ENCODE data around the gene SIRT3. TPM values are rescaled to one million over a fixed set of nuclear protein-coding genes. Genes with fewer than 3 reads are reported as not detected.

SIRT3 gene
- polyA plus RNA-seq, 1 donor (not counting 4 experiments of a cell fraction or from before 2014, with no cell fraction given) = 12.6 TPM

DNA sequence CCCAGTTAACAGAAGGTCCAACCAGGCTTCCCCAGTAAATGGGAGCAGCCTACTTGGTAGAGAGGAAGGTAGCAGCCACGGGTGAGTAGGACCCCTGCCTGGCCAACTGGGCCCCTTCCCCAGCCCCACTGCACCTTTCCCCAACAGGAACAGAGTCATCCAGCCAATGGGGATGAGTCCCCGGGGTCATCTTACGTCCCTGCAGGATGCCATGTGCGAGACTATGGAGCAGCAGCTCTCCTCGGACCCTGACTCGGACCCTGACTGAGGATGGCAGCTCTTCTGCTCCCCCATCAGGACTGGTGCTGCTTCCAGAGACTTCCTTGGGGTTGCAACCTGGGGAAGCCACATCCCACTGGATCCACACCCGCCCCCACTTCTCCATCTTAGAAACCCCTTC is 22.1 kb downstream of the SIRT3 start:
- peaks cover 21% of the 10 kb centered on the region for H3K4me1 ChIP-seq (ENCODE audit: control insufficient read depth, extremely low read depth, insufficient read depth, low read length)
- peaks cover 38% of the 10 kb centered on the region for H3K79me2 ChIP-seq (ENCODE audit: control insufficient read depth, insufficient read depth, low read length)
- FAIRE-seq (no peak), DNase-seq (ENCODE audit: low read depth, low spot score) (no peak)
- H3K27me3 ChIP-seq (ENCODE audit: control insufficient read depth, extremely low read depth, insufficient read depth, low read length) = no peaks in the 10 kb centered on the region
- no peak for TF ChIP-seq EZH2 (IDR thresholded peaks at IDR 0.05; ENCODE audit: low read length)
- no peak overlapping the region for H3K4me2 ChIP-seq (ENCODE audit: control insufficient read depth, extremely low read depth, insufficient read depth, low read depth, low read length)
- H4K20me1 ChIP-seq (ENCODE audit: control insufficient read depth, extremely low read depth, insufficient read depth, low read length) = peaks cover 3% of the 10 kb centered on the region
- no peak overlapping the region for H3K27ac ChIP-seq (ENCODE audit: control insufficient read depth, insufficient read depth, low read length)
- no peak overlapping the region for H3K9ac ChIP-seq (ENCODE audit: control insufficient read depth, extremely low read depth, insufficient read depth, low read length)
- no peak overlapping the region for H3K4me3 ChIP-seq (ENCODE audit: control insufficient read depth in 2 of 3, extremely low read depth in 1 of 3, insufficient read depth in 2 of 3, low read depth in 1 of 3, low read length in 3 of 3)
- no peak overlapping the region for H2AFZ ChIP-seq (ENCODE audit: control insufficient read depth, low read length)
- dilution Hi-C loops (cut with MboI; ENCODE audit: extremely low pct_ligation_motif_present, low sequenced_read_pairs) = no loop called here
- H3K9me3 ChIP-seq (ENCODE audit: control insufficient read depth, low read depth, low read length) = no peaks in the 10 kb centered on the region
- H3K36me3 ChIP-seq (ENCODE audit: control insufficient read depth in 2 of 2, extremely low read depth in 1 of 2, insufficient read depth in 2 of 2, low read length in 2 of 2) = peaks cover 40 to 64% of the 10 kb centered on the region in 2 experiments
- no peaks in the 10 kb centered on the region for H3K9me1 ChIP-seq (ENCODE audit: control insufficient read depth, extremely low read depth, insufficient read depth, low read length)

DNA sequence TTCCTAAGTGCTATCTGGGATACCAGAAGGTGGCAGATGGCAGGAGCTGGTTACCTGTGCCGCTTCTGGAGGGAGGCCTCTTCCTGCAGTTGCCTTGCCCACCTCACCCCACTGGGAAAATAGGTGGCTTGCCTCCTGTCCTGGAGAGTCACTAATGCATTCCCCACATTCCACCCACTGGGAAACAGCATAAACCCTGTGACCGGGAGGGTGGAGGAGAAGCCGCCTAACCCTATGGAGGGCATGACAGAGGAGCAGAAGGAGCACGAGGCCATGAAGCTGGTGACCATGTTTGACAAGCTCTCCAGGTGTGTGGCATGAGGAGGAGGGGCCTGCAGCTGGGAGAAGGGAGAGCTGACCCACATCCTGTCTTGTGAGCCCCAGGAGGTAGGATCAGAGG is 23.0 kb downstream of the SIRT3 start:
- FAIRE-seq (no peak), DNase-seq (ENCODE audit: low read depth, low spot score) (no peak)
- Histone ChIP-seq H3K9me1 (ENCODE audit: control insufficient read depth, extremely low read depth, insufficient read depth, low read length) (no peaks in the 10 kb centered on the region), H3K79me2 (ENCODE audit: control insufficient read depth, insufficient read depth, low read length) (peaks cover 43% of the 10 kb centered on the region), H3K4me3 (ENCODE audit: control insufficient read depth in 2 of 3, extremely low read depth in 1 of 3, insufficient read depth in 2 of 3, low read depth in 1 of 3, low read length in 3 of 3) (no peak overlapping the region), H3K36me3 (ENCODE audit: control insufficient read depth in 2 of 2, extremely low read depth in 1 of 2, insufficient read depth in 2 of 2, low read length in 2 of 2) (peaks cover 38 to 64% of the 10 kb centered on the region in 2 experiments), H2AFZ (ENCODE audit: control insufficient read depth, low read length) (no peak overlapping the region), H3K9ac (ENCODE audit: control insufficient read depth, extremely low read depth, insufficient read depth, low read length) (no peak overlapping the region), H3K9me3 (ENCODE audit: control insufficient read depth, low read depth, low read length) (no peaks in the 10 kb centered on the region), H3K4me1 (ENCODE audit: control insufficient read depth, extremely low read depth, insufficient read depth, low read length) (peaks cover 21% of the 10 kb centered on the region), H4K20me1 (ENCODE audit: control insufficient read depth, extremely low read depth, insufficient read depth, low read length) (peaks cover 3% of the 10 kb centered on the region), H3K27ac (ENCODE audit: control insufficient read depth, insufficient read depth, low read length) (no peak overlapping the region), H3K27me3 (ENCODE audit: control insufficient read depth, extremely low read depth, insufficient read depth, low read length) (no peaks in the 10 kb centered on the region), H3K4me2 (ENCODE audit: control insufficient read depth, extremely low read depth, insufficient read depth, low read depth, low read length) (no peak overlapping the region)
- TF ChIP-seq, protein P1, sequence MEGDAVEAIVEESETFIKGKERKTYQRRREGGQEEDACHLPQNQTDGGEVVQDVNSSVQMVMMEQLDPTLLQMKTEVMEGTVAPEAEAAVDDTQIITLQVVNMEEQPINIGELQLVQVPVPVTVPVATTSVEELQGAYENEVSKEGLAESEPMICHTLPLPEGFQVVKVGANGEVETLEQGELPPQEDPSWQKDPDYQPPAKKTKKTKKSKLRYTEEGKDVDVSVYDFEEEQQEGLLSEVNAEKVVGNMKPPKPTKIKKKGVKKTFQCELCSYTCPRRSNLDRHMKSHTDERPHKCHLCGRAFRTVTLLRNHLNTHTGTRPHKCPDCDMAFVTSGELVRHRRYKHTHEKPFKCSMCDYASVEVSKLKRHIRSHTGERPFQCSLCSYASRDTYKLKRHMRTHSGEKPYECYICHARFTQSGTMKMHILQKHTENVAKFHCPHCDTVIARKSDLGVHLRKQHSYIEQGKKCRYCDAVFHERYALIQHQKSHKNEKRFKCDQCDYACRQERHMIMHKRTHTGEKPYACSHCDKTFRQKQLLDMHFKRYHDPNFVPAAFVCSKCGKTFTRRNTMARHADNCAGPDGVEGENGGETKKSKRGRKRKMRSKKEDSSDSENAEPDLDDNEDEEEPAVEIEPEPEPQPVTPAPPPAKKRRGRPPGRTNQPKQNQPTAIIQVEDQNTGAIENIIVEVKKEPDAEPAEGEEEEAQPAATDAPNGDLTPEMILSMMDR (optimal IDR thresholded peaks at IDR 0.05 in 1 of 3, IDR thresholded peaks at IDR 0.05 in 1 of 3, conservative IDR thresholded peaks at IDR 0.05 in 1 of 3; ENCODE audit: extremely low read depth in 1 of 3, insufficient read depth in 2 of 3, low read length in 3 of 3) = no peak
- no peak for TF ChIP-seq EZH2 (IDR thresholded peaks at IDR 0.05; ENCODE audit: low read length)
- dilution Hi-C loops (cut with MboI; ENCODE audit: extremely low pct_ligation_motif_present, low sequenced_read_pairs) = no loop called here

Measured in keratinocyte (primary cell).